SU-DHL-6 (cell line): ENCODE results near the gene GGA1.

ENCODE experiments used
- H2AFZ ChIP-seq: fragments of 200-600 bp; sonication (generic); 2 replicates; pipeline ENCODE4 v1.6.1; 2014; ENCODE audit warnings: low read depth, mild to moderate bottlenecking, moderate library complexity, mixed read lengths, antibody characterized with exemption, low read length; ENCODE audit not compliant: severe bottlenecking
- H3F3A ChIP-seq: fragments of 200-600 bp; shearing (Covaris generic); 2 replicates; pipeline ENCODE4 v1.6.0; 2016; ENCODE audit warnings: antibody characterized with exemption, mild to moderate bottlenecking; ENCODE audit not compliant: insufficient read depth
- H3K27ac ChIP-seq: fragments of 200-600 bp; sonication (generic); 2 replicates; pipeline ENCODE4 v1.5.1; 2016; ENCODE audit warnings: low read depth, mild to moderate bottlenecking, low read length, moderate library complexity, mixed read lengths
- H3K27me3 ChIP-seq: fragments of 200-600 bp; sonication (generic), shearing (Covaris generic); 2 replicates; pipeline ENCODE4 v1.6.0; 2014; ENCODE audit warnings: mild to moderate bottlenecking, low read length
- H3K36me3 ChIP-seq: fragments of 200-600 bp; sonication (generic); 2 replicates; pipeline ENCODE4 v1.6.1; 2014; ENCODE audit warnings: mild to moderate bottlenecking, low read length, mixed read lengths
- H3K4me2 ChIP-seq: fragments of 300-600, 200-600 bp; shearing (Covaris generic), sonication (generic); 2 replicates; pipeline ENCODE4 v1.6.0; 2014; ENCODE audit warnings: low read length, low read depth, mild to moderate bottlenecking; ENCODE audit not compliant: poor library complexity, severe bottlenecking
- H3K4me3 ChIP-seq: fragments of 200-600 bp; sonication (generic); 2 replicates; pipeline ENCODE4 v1.5.1; 2014; ENCODE audit warnings: antibody characterized with exemption, low read length, mild to moderate bottlenecking, mixed read lengths; ENCODE audit not compliant: insufficient read depth, poor library complexity, severe bottlenecking
- H3K79me2 ChIP-seq: fragments of 200-600 bp; sonication (generic); 2 replicates; pipeline ENCODE4 v1.6.1; 2014; ENCODE audit warnings: mild to moderate bottlenecking, low read length, moderate library complexity; ENCODE audit not compliant: insufficient read depth
- H3K9ac ChIP-seq: fragments of 200-600 bp; sonication (generic); 2 replicates; pipeline ENCODE4 v1.7.0; 2014; ENCODE audit warnings: mild to moderate bottlenecking, low read length
- H3K9me2 ChIP-seq: fragments of 200-600 bp; sonication (generic); replicated peaks from 2 replicates; pipeline ENCODE4 v1.6.1; 2014; ENCODE audit warnings: low read length; ENCODE audit not compliant: insufficient read depth
- H3K9me3 ChIP-seq: fragments of 200-600 bp; sonication (generic); 2 replicates; pipeline ENCODE4 v1.6.1; 2014; ENCODE audit warnings: low read length, mixed read lengths; ENCODE audit not compliant: insufficient read depth
- H4K20me1 ChIP-seq: fragments of 200-600 bp; sonication (generic); 2 replicates; pipeline ENCODE4 v1.6.1; 2014; ENCODE audit warnings: low read depth, mild to moderate bottlenecking, antibody characterized with exemption, low read length, moderate library complexity, mixed read lengths
- CTCF ChIP-seq: fragments of 200-600 bp; sonication (generic); IDR thresholded peaks from one replicate; pipeline ENCODE4 v1.5.1; 2017; ENCODE audit warnings: antibody characterized with exemption, mild to moderate bottlenecking, low read length, moderate library complexity; ENCODE audit not compliant: insufficient read depth, poor library complexity, severe bottlenecking
- EZH2phosphoT487 ChIP-seq: fragments of 200-600 bp; sonication (generic), shearing (Covaris generic); conservative IDR thresholded peaks from 2 replicates; pipeline ENCODE4 v1.6.1; 2018; ENCODE audit warnings: mild to moderate bottlenecking, antibody characterized with exemption, low read length, moderate library complexity, mixed read lengths

GGA1 gene

GRCh38 chr22:37624017-37624365 lies 15.4 kb downstream of the GGA1 start:
- Histone ChIP-seq H3K9ac (peak overlapping the region; percentile 14; the same call in 1 of the 2 replicates), H2AFZ (no peak overlapping the region), H3K9me2 (no peaks in the 10 kb centered on the region), H3K27ac (peak overlapping the region; percentile 85), H3K4me3 (no peak overlapping the region), H3K9me3 (no peaks in the 10 kb centered on the region), H3F3A (peaks cover 16% of the 10 kb centered on the region), H3K79me2 (no peaks in the 10 kb centered on the region), H4K20me1 (no peaks in the 10 kb centered on the region), H3K27me3 (no peaks in the 10 kb centered on the region), H3K4me2 (no peak overlapping the region), H3K36me3 (no peaks in the 10 kb centered on the region)
- TF ChIP-seq CTCF (no peak), EZH2phosphoT487 (no peak)

- no peaks in the 10 kb centered on the region for H3K36me3 ChIP-seq
- H3K4me2 ChIP-seq, result no peak overlapping the region
- H3K27me3 ChIP-seq, result no peaks in the 10 kb centered on the region
- H3K9me2 ChIP-seq, result no peaks in the 10 kb centered on the region
- H3F3A ChIP-seq, result peaks cover 16% of the 10 kb centered on the region
- TF ChIP-seq CTCF (no peak), EZH2phosphoT487 (no peak)
- H3K27ac ChIP-seq, result peak overlapping the region; percentile 85
- no peaks in the 10 kb centered on the region for H3K9me3 ChIP-seq
- H4K20me1 ChIP-seq, result no peaks in the 10 kb centered on the region
- no peaks in the 10 kb centered on the region for H3K79me2 ChIP-seq
- H2AFZ ChIP-seq, result no peak overlapping the region
- H3K4me3 ChIP-seq, result no peak overlapping the region
- H3K9ac ChIP-seq, result 0 out of 2 replicates have a peak overlapping the region, but pooled peaks have one; percentile 8
Observed at GRCh38 chr22:37624876-37625275, 16.2 kb downstream of the GGA1 start.

- no peaks in the 10 kb centered on the region for H4K20me1 ChIP-seq
- peak overlapping the region; percentile 38 for H3K4me2 ChIP-seq
- H3K79me2 ChIP-seq, result no peaks in the 10 kb centered on the region
- peak overlapping the region; percentile 85 for H3K27ac ChIP-seq
- no peaks in the 10 kb centered on the region for H3K36me3 ChIP-seq
- H3K9me2 ChIP-seq, result no peaks in the 10 kb centered on the region
- peaks cover 16% of the 10 kb centered on the region for H3F3A ChIP-seq
- TF ChIP-seq EZH2phosphoT487, result no peak
- TF ChIP-seq CTCF, result no peak
- no peak overlapping the region for H3K4me3 ChIP-seq
- H3K9me3 ChIP-seq, result no peaks in the 10 kb centered on the region
- H3K9ac ChIP-seq, result 0 out of 2 replicates have a peak overlapping the region, but pooled peaks have one; percentile 8
- H3K27me3 ChIP-seq, result no peaks in the 10 kb centered on the region
- no peak overlapping the region for H2AFZ ChIP-seq
Observed at GRCh38 chr22:37625737-37626136, 17.1 kb downstream of the GGA1 start.
